Measurements from ENCODE around the gene MAP1A. TPM values are rescaled to one million over a fixed set of nuclear protein-coding genes. Genes with fewer than 3 reads are reported as not detected.
"Not testable (repeated sequence)": the region's sequence is repeated elsewhere in the genome, so short reads cannot be mapped to it uniquely, and the experiment has no call there.

The MAP1A gene
- total and polyA plus RNA-seq, 12 donors = 3.4 to 27.0 (median 9.6) TPM

GRCh38 chr15:43531018-43531670 lies 13.7 kb downstream of the MAP1A start:
- peak in 1 of 7 donors; percentile 48 for DNase-seq
- Histone ChIP-seq H3K27me3 (no peaks in the 10 kb centered on the region), H3K4me3 (no peak overlapping the region), H3K9me3 (replicated peaks in 1 of 3) (no peaks in the 10 kb centered on the region), H3K4me1 (replicated peaks in 1 of 2) (no peaks in the 10 kb centered on the region), H3K36me3 (replicated peaks in 1 of 2) (peaks cover 0 to 19% of the 10 kb centered on the region in 2 donors), H3K27ac (no peak overlapping the region)
- intact Hi-C loops (cut with DNase I) = no loop called here
- WGBS, 4 donors = 39 to 60% (median 45%) methylated on average over 7 of the region's 7 CpGs
- TF ChIP-seq CTCF (IDR thresholded peaks at IDR 0.05) (no peak), POLR2A (IDR thresholded peaks at IDR 0.05) (no peak)

- intact Hi-C loops (cut with DNase I) = not testable (repeated sequence)
- DNase-seq = peak in 1 of 7 donors; percentile 25
Observed at GRCh38 chr15:43532826-43533225, 15.4 kb downstream of the MAP1A start.

GRCh38 chr15:43534897-43535296 lies 17.5 kb downstream of the MAP1A start:
- peaks cover 0 to 19% of the 10 kb centered on the region in 2 donors for H3K36me3 ChIP-seq (replicated peaks in 1 of 2)
- no peaks in the 10 kb centered on the region for H3K4me1 ChIP-seq (replicated peaks in 1 of 2)
- H3K27me3 ChIP-seq = no peaks in the 10 kb centered on the region
- TF ChIP-seq CTCF (IDR thresholded peaks at IDR 0.05) (no peak), POLR2A (IDR thresholded peaks at IDR 0.05) (no peak)
- 80 to 100% (median 89%) methylated on average over 1 to 3 of the region's 3 CpGs for WGBS, 4 donors
- no peak overlapping the region for H3K27ac ChIP-seq
- intact Hi-C loops (cut with DNase I) = no loop called here
- H3K4me3 ChIP-seq = no peak overlapping the region
- no peaks in the 10 kb centered on the region for H3K9me3 ChIP-seq (replicated peaks in 1 of 3)
- peak in 1 of 7 donors; percentile 39 for DNase-seq

More at GRCh38 chr15:43532826-43533225, 15.4 kb downstream of the MAP1A start:
- H3K4me1 ChIP-seq (replicated peaks in 1 of 2); H3K9me3 ChIP-seq (replicated peaks in 1 of 3); H3K4me3 ChIP-seq; H3K27ac ChIP-seq; H3K27me3 ChIP-seq: not testable (repeated sequence)
- 84 to 92% (median 89%) methylated on average over 5 of the region's 5 CpGs for WGBS, 4 donors
- H3K36me3 ChIP-seq (replicated peaks in 1 of 2) = peaks cover 0 to 19% of the 10 kb centered on the region in 2 donors

- TF ChIP-seq CTCF (IDR thresholded peaks at IDR 0.05) (no peak), POLR2A (IDR thresholded peaks at IDR 0.05) (no peak)
- Histone ChIP-seq H3K4me1 (replicated peaks in 1 of 2) (no peaks in the 10 kb centered on the region), H3K36me3 (replicated peaks in 1 of 2) (peaks cover 0 to 19% of the 10 kb centered on the region in 2 donors), H3K27ac (no peak overlapping the region), H3K4me3 (no peak overlapping the region), H3K9me3 (replicated peaks in 1 of 3) (no peaks in the 10 kb centered on the region), H3K27me3 (no peaks in the 10 kb centered on the region)
- WGBS, 4 donors = 73 to 87% (median 79%) methylated on average over 2 of the region's 2 CpGs
- no peak for DNase-seq
- intact Hi-C loops (cut with DNase I) = no loop called here
Observed at GRCh38 chr15:43538091-43538490, 20.7 kb downstream of the MAP1A start.

- intact Hi-C loops (cut with DNase I) = no loop called here
- H3K27me3 ChIP-seq = no peaks in the 10 kb centered on the region
- no peak for TF ChIP-seq POLR2A (IDR thresholded peaks at IDR 0.05)
- no peak for DNase-seq
- H3K27ac ChIP-seq = no peak overlapping the region
- H3K36me3 ChIP-seq (replicated peaks in 1 of 2) = no peaks in the 10 kb centered on the region
- no peaks in the 10 kb centered on the region for H3K4me1 ChIP-seq (replicated peaks in 1 of 2)
- no peaks in the 10 kb centered on the region for H3K9me3 ChIP-seq (replicated peaks in 1 of 3)
- no peak overlapping the region for H3K4me3 ChIP-seq
Observed at GRCh38 chr15:43541785-43542184, 24.4 kb downstream of the MAP1A start.
